ENCODE results near the gene HTR6.

The HTR6 gene

DNA sequence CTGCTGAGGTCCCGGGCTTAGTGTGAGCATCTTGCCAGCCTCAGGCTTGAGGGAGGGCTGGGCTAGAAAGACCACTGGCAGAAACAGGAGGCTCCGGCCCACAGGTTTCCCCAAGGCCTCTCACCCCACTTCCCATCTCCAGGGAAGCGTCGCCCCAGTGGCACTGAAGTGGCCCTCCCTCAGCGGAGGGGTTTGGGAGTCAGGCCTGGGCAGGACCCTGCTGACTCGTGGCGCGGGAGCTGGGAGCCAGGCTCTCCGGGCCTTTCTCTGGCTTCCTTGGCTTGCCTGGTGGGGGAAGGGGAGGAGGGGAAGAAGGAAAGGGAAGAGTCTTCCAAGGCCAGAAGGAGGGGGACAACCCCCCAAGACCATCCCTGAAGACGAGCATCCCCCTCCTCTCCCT, 7.2 kb upstream of the HTR6 start:
- no peak for DNase-seq

DNA sequence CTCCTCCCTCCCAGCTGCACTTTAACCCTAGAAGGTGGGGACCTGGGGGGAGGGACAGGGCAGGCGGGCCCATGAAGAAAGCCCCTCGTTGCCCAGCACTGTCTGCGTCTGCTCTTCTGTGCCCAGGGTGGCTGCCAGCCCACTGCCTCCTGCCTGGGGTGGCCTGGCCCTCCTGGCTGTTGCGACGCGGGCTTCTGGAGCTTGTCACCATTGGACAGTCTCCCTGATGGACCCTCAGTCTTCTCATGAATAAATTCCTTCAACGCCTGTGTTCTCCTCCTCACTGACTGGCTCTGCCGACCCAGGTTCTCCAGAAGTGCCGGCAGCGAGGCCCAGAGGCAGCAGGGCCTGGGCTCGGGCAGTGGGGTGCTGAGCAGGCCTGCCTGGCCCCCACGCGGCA, 6.5 kb upstream of the HTR6 start:
- DNase-seq: no peak

DNA sequence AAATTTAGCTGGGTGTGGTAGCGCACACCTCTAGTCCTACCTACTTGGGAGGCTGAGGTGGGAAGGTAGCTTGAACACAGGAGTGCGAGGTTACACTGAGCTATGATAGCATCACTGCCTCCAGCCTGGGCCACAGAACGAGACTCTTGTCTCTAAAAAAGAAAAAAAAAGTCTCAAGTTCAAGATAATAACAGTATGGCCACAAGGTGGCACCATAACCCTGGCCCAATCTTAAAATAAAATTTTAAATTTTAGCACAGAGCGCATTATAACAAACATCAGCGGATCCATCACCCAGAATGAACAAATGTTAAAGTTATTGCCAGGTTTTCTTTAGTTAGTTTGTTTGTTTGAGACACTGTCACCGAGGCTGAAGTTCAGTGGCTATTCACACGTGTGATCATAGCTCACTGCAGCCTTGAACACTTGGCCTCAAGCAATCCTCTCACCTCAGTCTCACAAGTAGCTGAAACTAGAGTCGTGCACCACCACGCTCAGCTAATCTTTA, 2.9 kb upstream of the HTR6 start:
- DNase-seq: peak; percentile 64

DNA sequence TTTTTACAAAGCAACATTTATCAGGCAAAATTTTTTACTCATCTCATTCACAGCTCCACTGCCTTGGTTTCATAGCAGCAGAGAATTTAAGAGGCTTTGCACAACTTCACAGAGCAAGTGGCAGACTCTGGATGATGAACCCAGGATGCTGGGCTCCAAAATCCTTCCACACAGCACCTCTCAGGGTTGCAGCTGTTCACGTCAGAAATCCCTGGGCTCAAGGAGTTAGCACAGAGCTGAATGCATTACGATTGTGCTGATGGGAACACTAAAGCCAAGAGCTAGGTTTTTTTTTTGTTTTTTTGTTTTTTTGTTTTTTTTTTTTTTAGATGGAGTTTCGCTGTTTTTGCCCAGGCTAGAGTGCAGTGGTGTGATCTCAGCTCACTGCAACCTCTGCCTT, 2.4 kb upstream of the HTR6 start:
- no peak for DNase-seq

DNA sequence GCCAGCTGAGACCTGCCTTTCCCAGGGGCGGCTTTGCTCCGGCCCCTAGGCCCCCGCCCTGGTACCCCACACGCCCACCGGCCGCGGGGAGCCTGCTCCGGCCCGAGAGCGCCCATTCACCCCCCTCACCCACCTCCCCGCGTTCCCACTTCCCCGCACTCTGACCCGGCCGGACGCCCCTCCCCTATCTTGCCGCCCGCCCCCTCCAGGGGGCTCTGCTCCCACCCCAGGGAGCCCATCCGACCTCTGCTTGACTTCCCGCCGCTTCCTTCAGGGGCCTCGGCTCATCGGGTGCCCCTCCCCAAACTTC, 466 bp downstream of the HTR6 start:
- DNase-seq: no peak

DNA sequence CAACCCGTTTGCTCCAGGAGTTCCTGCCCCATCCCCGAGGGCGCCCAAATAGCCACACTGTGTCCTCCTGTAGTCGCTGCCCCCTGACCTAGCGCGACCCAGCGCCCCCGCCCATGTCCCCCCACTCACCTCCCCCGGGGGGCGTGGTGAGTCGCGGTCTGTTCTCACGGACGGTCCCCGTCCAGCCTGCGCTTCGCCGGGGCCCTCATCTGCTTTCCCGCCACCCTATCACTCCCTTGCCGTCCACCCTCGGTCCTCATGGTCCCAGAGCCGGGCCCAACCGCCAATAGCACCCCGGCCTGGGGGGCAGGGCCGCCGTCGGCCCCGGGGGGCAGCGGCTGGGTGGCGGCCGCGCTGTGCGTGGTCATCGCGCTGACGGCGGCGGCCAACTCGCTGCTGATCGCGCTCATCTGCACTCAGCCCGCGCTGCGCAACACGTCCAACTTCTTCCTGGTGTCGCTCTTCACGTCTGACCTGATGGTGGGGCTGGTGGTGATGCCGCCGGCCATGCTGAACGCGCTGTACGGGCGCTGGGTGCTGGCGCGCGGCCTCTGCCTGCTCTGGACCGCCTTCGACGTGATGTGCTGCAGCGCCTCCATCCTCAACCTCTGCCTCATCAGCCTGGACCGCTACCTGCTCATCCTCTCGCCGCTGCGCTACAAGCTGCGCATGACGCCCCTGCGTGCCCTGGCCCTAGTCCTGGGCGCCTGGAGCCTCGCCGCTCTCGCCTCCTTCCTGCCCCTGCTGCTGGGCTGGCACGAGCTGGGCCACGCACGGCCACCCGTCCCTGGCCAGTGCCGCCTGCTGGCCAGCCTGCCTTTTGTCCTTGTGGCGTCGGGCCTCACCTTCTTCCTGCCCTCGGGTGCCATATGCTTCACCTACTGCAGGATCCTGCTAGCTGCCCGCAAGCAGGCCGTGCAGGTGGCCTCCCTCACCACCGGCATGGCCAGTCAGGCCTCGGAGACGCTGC, 1.1 kb downstream of the HTR6 start:
- DNase-seq: no peak

DNA sequence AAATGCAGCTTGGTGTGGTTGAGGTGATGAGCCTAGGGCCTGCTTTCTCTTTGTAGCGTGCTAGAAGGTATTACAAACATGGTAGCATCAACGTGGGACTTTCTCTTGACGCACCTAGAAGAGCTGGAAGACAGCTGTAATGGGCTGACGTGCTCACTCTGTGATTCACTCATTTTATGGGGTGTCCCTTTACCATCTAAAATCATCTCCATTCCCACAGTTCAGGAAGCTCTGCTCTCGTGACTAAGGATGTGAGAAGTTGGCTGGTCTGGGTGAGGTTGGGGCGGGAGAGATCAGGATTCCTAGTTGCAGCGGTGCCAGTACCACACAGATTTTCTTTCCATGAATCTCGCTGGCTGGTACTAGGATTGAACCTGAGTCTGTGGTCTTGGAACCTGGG, 4.2 kb downstream of the HTR6 start:
- no peak for DNase-seq

DNA sequence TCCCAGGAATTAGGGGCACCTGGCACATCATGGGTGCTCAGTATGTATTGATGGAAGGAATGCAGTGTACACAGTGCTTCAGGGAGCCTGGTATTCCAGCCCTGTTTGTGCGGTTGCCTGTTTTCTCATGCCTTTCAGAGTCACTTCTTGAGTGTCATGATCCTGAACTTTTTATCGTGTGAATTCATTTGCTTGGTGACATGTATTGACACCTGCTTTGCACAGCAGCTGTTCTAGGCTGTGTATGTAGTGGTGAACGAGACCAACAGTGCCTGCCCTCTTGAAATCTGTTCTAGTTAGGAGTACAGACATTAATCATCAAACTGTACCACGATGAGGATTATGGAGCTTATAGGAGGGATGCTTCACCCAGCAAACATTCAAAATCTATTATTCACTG, 6.1 kb downstream of the HTR6 start:
- DNase-seq: no peak

DNA sequence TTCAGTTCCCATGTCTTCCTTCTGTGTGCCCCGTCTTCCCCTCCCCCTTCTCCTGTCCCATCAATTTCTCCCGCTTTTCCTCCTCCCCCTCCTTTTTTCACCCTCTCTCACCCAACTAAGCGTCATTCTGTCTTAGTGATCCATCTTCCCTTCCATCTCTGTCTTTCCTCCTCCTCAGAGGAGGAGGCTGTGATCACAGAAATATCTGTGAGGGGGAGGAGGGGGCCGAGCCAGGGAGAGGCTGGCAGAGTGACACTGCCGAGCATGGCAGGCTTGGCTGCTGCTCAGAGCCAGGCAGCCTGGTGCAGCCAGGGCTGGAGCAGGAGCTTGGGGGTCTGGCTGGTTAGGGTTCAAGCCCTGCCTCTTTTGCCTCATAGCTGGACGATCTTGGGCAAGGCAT, 7.6 kb downstream of the HTR6 start:
- no peak for DNase-seq

DNA sequence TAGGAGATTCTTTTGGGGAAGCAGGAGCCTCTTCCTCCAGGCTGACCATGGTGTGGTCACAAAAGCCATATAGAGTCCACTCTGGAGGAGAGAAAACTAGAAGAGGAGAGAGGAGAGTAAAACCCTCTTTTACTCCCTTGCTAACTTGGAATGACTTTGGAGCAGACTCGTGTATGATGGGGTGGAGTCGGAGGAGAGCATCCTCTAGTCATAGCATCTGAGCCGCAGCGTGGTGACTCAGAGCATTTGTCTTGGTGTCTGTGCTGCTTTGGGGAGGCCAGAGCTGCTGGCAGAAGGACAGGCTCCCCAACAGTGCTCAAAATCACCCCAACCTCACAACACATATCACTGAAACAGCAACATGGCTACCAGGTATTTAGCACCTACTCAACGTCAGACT, 11.1 kb downstream of the HTR6 start:
- DNase-seq: no peak

DNA sequence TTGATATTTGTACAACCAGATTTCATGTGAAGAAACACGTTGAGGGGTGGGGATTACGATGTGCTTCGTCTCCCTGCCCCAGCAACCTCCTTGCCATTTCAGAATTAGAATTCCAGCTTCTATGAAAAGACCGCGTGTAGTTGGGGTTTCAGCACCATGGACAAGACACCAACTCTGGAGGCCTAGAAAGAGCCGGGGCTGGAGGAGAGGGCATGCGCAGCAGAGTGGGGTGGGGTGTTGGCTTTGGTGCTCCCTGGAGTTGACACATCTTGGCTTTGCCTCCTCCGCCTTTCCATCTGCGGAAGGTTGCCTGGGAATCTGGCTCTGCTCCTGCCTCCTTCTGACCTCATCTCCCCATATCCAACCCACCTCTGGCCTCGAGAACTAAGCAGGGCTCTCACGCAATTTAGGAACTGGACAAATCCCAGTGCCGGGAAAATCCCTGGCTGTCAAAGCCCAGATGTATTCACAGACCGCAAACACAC, 11.8 kb downstream of the HTR6 start:
- DNase-seq: peak; percentile 41

DNA sequence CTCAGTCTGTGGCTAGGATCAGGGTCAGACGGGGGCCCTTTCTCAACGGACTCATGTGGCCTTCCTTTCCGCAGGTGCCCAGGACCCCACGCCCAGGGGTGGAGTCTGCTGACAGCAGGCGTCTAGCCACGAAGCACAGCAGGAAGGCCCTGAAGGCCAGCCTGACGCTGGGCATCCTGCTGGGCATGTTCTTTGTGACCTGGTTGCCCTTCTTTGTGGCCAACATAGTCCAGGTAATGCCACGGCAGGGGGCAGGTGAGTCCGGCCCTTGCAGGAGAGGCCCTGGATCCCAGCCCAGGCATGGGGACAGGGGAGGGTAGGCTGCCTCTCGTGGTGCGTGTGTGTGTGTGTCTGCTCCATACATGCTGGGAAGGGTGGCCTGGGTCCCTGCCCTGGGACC, 13.8 kb downstream of the HTR6 start:
- no peak for DNase-seq

DNA sequence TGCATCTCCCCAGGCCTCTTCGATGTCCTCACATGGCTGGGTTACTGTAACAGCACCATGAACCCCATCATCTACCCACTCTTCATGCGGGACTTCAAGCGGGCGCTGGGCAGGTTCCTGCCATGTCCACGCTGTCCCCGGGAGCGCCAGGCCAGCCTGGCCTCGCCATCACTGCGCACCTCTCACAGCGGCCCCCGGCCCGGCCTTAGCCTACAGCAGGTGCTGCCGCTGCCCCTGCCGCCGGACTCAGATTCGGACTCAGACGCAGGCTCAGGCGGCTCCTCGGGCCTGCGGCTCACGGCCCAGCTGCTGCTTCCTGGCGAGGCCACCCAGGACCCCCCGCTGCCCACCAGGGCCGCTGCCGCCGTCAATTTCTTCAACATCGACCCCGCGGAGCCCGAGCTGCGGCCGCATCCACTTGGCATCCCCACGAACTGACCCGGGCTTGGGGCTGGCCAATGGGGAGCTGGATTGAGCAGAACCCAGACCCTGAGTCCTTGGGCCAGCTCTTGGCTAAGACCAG, 14.3 kb downstream of the HTR6 start:
- DNase-seq: no peak

DNA sequence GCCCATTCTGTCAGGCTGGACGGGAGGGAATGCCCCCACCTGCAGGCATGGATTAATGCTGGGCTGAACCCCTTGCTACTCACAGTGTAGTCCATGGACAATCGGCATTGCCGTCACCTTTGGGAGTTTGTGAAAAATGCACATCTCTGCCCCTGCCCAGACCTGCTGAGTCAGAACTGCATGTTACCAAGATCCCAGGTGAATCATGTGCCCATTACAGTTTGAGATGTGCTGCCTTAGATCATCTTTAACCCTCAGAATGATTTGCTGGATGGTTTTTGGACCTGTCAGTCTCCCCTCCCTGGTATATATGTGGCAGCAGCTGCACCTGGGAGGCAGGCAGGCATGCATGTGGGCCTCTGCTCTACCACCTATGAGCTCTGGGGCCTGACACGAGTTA, 15.0 kb downstream of the HTR6 start:
- DNase-seq: no peak

DNA sequence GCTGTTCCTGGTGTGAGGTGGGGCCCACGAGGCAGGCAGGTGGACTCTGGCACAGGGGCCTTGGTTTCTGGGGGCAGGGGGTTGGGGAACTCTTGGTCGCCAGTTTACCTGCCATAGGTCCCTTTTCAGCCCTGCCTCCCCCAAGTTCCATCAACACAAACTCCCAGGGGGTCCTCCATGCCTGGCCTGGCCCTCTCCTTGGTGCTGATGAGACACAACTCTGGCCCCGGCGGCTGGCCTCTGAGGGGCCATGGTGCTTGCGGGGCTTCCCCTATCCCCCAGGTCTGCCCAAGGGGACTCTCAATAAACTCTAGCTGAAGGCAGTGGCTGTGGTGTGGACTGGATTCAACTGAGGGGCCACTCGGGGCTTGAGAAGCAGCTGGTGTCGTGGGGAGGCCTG, 16.0 kb downstream of the HTR6 start:
- no peak for DNase-seq

DNA sequence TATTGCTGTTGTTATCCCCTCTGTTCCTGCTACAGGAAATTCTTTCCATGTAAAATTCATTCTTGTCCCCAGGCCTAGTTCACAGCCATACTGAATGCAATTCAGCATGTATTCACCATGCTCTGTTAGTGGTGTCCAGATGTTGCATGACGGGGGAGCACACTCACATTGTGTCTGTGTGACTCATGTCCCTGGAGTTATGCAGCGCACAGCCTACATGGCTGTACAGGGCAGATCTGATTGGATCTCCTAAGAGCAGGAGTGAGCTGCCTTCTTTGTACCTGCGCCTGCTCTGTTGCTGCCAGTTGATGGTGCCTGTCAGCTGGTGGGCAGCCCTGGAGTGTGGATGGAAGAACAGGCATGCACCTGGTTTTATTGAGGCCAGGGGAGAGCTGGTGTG, 17.6 kb downstream of the HTR6 start:
- DNase-seq: no peak

DNA sequence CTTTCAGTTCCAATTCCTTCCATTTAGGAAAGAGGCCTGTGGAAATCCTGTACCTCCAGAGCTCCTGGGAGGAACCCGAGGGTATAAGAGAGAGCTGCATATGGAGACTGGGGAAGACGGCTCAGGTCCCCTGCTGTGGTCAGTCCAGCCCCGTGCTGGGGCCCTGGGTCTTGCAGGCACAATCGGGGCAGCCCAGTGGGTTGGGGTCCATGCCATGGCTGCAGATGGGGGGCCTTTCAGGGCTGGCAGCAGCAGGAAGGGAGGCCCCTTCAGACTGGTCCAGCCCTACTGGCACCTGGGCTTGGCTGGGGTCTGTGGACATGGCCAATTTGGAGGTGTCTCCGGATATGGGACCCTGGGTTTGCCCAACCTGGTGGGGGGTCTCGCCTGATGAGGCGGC, 18.2 kb downstream of the HTR6 start:
- DNase-seq: no peak

DNA sequence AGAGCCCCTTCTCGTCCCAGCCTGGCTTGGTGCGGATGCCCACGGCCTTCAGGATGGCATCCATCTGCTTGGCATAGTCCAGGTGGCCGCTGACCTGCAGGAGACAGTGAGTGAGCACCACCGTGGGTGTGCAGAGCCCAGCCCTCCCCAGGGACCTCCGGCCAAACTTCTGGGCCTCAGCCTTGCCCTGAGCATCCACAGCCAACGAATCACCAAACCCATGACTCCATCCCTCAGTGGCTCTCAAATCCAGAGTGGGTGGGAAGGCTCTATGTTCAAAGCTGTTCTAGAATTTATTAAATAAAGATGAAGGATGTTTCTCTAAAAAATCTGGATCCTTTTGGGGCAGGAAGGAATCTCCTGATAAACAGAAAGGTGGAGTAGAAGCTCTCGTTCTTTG, 18.7 kb downstream of the HTR6 start:
- no peak for DNase-seq

DNA sequence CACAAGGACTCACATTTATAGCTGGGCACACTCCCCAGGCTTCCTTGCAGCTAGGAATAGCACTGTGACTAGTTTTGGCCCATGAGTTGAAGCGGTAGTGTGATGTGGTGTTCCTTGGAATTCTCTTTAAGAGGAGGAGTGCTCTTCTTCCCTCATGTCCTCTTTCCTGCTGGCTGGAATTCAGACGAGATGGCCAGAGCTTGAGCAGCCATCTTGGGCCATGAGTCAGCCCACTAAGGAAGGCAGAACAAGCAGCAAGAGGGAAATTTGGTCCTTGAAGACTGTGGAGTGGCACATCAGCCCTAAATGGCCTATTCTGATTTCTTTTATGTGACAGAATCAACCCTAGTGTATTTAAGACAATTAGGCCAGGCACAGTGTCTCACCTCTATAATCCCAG, 20.0 kb downstream of the HTR6 start:
- no peak for DNase-seq

DNA sequence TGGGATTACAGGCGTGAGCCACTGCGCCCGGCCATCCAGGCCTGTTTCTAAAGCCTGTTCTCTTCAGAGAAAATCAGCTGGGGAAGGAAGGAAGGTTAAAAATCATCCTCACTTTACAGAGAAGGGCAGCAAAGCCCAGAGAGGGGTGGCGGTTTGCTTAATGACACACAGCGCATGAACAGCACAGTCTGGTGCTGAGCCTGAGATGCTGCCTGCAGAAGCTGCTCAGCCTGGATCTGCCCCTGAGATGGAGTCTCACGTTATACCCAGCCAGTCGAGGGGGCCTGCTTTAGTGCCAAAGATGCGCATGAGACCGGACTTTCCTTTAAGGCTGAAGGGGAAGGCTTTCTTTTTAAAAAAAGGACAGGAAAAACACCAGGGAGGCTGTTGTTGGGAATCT, 21.3 kb downstream of the HTR6 start:
- DNase-seq: no peak

DNA sequence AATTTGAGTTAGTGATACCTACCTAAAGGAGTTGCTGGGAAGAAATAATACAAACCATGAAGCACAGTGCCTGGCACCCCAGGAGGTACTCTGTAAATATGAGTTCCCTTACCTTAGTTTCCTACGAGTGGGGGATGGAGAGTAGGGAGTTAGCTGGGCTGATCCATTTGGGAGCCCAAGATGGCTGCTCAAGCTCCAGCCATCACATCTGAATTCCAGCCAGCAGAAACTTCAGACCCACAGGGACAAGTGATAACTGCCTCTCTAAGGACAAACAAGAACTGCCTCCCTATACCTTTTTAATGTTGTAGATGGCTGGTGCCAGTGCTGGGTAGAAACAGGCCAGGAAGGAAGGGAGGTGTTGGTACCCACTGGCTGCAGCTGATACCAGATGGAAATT, 22.7 kb downstream of the HTR6 start:
- DNase-seq: no peak

DNA sequence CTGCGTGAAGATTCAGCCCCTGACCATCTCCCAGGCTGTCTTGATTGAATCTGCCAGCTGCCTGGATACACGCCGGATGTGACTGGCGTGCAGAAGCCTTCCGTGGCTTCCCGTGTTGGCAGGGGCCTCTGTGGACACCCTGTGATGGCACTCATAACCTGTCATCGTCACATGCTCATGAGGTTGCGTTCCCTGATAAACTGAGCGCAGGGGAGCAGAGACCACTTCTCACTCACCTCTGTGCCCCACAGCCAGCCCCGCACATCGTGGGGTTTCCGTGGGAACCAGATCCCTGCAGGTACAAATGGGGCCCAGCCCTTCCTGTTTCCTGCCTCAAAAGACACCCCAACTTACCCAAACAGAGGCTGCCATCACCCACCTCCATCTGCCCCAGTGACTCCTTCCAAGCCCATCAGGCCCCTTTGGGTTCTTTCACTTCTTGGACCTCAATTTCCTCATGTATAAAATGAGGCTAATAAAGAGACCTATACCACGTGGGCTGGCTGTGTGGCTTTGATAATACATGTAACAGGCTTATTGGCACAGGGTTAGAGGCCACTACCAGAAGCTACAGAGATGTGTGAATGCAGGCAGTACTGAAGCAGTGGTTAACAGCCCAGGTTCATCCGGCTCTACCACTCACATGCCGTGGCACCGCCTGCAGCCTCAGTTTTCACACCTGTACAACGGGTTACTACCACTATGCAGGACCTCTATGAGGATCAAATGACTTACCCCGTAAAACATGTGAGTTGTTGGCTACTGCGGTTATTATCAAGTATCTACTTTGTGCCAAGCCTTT, 23.6 kb downstream of the HTR6 start:
- DNase-seq: peak; percentile 39

DNA sequence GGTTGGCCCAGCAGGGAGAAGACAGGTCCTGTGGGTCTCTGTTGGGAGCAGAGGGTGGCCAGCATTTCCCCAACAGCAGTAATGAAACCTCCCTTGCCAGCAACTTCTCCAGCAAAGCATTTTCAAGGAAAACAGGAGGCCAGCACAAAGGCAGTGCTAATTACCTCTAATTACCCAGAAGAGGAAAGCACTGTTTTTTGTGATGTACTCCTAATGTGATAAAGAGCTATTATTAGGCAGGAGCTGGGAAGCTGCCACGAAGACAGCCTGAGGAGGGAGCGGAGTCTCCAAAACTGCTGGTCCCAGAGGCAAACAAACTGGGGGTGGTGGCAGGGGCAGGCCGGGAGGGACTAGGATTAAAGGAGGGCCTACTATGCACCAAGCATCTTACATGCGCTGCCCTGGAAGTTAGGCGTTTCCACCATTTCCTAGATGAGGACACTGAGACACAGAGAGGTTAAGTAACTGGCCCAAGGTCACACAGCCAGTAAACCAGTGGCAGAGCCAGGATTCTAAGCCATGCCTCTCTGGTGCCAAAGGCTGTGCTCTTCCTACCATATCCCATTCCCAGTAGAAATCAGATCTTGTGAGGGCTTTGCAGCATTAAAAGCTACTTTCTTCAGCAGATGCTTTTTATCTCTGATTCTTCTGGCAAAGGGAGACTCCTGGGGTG, 24.5 kb downstream of the HTR6 start:
- DNase-seq: no peak

Measured in activated CD4-positive, alpha-beta T cell treated with anti-CD3 and anti-CD28 coated beads for 48 hours (primary cell).